ENCODE data around the gene CNPPD1.

Gene CNPPD1

GRCh38 chr2:219133976-219134375, 42.7 kb downstream of the CNPPD1 start:
- Histone ChIP-seq H3K4me1 (ENCODE audit: control insufficient read depth, low read depth, low read length) (no peaks in the 10 kb centered on the region), H3K27ac (ENCODE audit: low read length) (no peak overlapping the region), H3K9me3 (ENCODE audit: control insufficient read depth, low read depth, low read length) (no peaks in the 10 kb centered on the region), H3K36me3 (ENCODE audit: control insufficient read depth, low read depth, low read length) (no peaks in the 10 kb centered on the region), H3K4me3 (ENCODE audit: low read length) (no peak overlapping the region), H3K27me3 (ENCODE audit: control insufficient read depth, insufficient read depth, low read length) (no peaks in the 10 kb centered on the region), H3K9ac (ENCODE audit: low read length) (no peak overlapping the region)

GRCh38 chr2:219131744-219132143, 45.0 kb downstream of the CNPPD1 start:
- Histone ChIP-seq H3K4me1 (ENCODE audit: control insufficient read depth, low read depth, low read length) (no peaks in the 10 kb centered on the region), H3K9me3 (ENCODE audit: control insufficient read depth, low read depth, low read length) (no peaks in the 10 kb centered on the region), H3K9ac (ENCODE audit: low read length) (no peak overlapping the region), H3K27ac (ENCODE audit: low read length) (no peak overlapping the region), H3K27me3 (ENCODE audit: control insufficient read depth, insufficient read depth, low read length) (no peaks in the 10 kb centered on the region), H3K36me3 (ENCODE audit: control insufficient read depth, low read depth, low read length) (no peaks in the 10 kb centered on the region), H3K4me3 (ENCODE audit: low read length) (no peak overlapping the region)

- no peaks in the 10 kb centered on the region for H3K9me3 ChIP-seq (ENCODE audit: control insufficient read depth, low read depth, low read length)
- H3K4me3 ChIP-seq (ENCODE audit: low read length) = no peak overlapping the region
- H3K4me1 ChIP-seq (ENCODE audit: control insufficient read depth, low read depth, low read length) = no peaks in the 10 kb centered on the region
- no peaks in the 10 kb centered on the region for H3K36me3 ChIP-seq (ENCODE audit: control insufficient read depth, low read depth, low read length)
- H3K27me3 ChIP-seq (ENCODE audit: control insufficient read depth, insufficient read depth, low read length) = no peaks in the 10 kb centered on the region
- H3K9ac ChIP-seq (ENCODE audit: low read length) = no peak overlapping the region
- no peak overlapping the region for H3K27ac ChIP-seq (ENCODE audit: low read length)
These were observed 45.4 kb downstream of the CNPPD1 start for GRCh38 chr2:219131327-219131726.

- no peaks in the 10 kb centered on the region for H3K4me1 ChIP-seq (ENCODE audit: control insufficient read depth, low read depth, low read length)
- H3K27me3 ChIP-seq (ENCODE audit: control insufficient read depth, insufficient read depth, low read length) = no peaks in the 10 kb centered on the region
- H3K36me3 ChIP-seq (ENCODE audit: control insufficient read depth, low read depth, low read length) = no peaks in the 10 kb centered on the region
- no peak overlapping the region for H3K4me3 ChIP-seq (ENCODE audit: low read length)
- H3K9ac ChIP-seq (ENCODE audit: low read length) = no peak overlapping the region
- no peaks in the 10 kb centered on the region for H3K9me3 ChIP-seq (ENCODE audit: control insufficient read depth, low read depth, low read length)
- no peak overlapping the region for H3K27ac ChIP-seq (ENCODE audit: low read length)
These were observed 47.1 kb downstream of the CNPPD1 start for GRCh38 chr2:219129589-219129988.

- Histone ChIP-seq H3K4me1 (ENCODE audit: control insufficient read depth, low read depth, low read length) (no peaks in the 10 kb centered on the region), H3K27me3 (ENCODE audit: control insufficient read depth, insufficient read depth, low read length) (no peaks in the 10 kb centered on the region), H3K36me3 (ENCODE audit: control insufficient read depth, low read depth, low read length) (no peaks in the 10 kb centered on the region), H3K4me3 (ENCODE audit: low read length) (no peak overlapping the region), H3K27ac (ENCODE audit: low read length) (no peak overlapping the region), H3K9me3 (ENCODE audit: control insufficient read depth, low read depth, low read length) (no peaks in the 10 kb centered on the region), H3K9ac (ENCODE audit: low read length) (no peak overlapping the region)
These were observed 48.3 kb downstream of the CNPPD1 start for GRCh38 chr2:219128396-219128795.

GRCh38 chr2:219127037-219127635, 49.6 kb downstream of the CNPPD1 start:
- Histone ChIP-seq H3K9ac (ENCODE audit: low read length) (no peak overlapping the region), H3K4me3 (ENCODE audit: low read length) (no peak overlapping the region), H3K27ac (ENCODE audit: low read length) (no peak overlapping the region), H3K36me3 (ENCODE audit: control insufficient read depth, low read depth, low read length) (no peaks in the 10 kb centered on the region), H3K9me3 (ENCODE audit: control insufficient read depth, low read depth, low read length) (no peaks in the 10 kb centered on the region), H3K27me3 (ENCODE audit: control insufficient read depth, insufficient read depth, low read length) (no peaks in the 10 kb centered on the region), H3K4me1 (ENCODE audit: control insufficient read depth, low read depth, low read length) (no peaks in the 10 kb centered on the region)

- H3K27ac ChIP-seq (ENCODE audit: low read length) = no peak overlapping the region
- H3K4me3 ChIP-seq (ENCODE audit: low read length) = no peak overlapping the region
- H3K4me1 ChIP-seq (ENCODE audit: control insufficient read depth, low read depth, low read length) = no peaks in the 10 kb centered on the region
- H3K27me3 ChIP-seq (ENCODE audit: control insufficient read depth, insufficient read depth, low read length) = no peaks in the 10 kb centered on the region
- H3K9ac ChIP-seq (ENCODE audit: low read length) = no peak overlapping the region
- H3K9me3 ChIP-seq (ENCODE audit: control insufficient read depth, low read depth, low read length) = no peaks in the 10 kb centered on the region
- no peaks in the 10 kb centered on the region for H3K36me3 ChIP-seq (ENCODE audit: control insufficient read depth, low read depth, low read length)
These were observed 50.2 kb downstream of the CNPPD1 start for GRCh38 chr2:219126555-219126954.

- Histone ChIP-seq H3K4me3 (ENCODE audit: low read length) (no peak overlapping the region), H3K4me1 (ENCODE audit: control insufficient read depth, low read depth, low read length) (no peaks in the 10 kb centered on the region), H3K9me3 (ENCODE audit: control insufficient read depth, low read depth, low read length) (no peaks in the 10 kb centered on the region), H3K9ac (ENCODE audit: low read length) (no peak overlapping the region), H3K27ac (ENCODE audit: low read length) (no peak overlapping the region), H3K36me3 (ENCODE audit: control insufficient read depth, low read depth, low read length) (no peaks in the 10 kb centered on the region), H3K27me3 (ENCODE audit: control insufficient read depth, insufficient read depth, low read length) (no peaks in the 10 kb centered on the region)
These were observed 50.8 kb downstream of the CNPPD1 start for GRCh38 chr2:219125886-219126270.

GRCh38 chr2:219125225-219125885, 51.4 kb downstream of the CNPPD1 start:
- no peak overlapping the region for H3K9ac ChIP-seq (ENCODE audit: low read length)
- H3K9me3 ChIP-seq (ENCODE audit: control insufficient read depth, low read depth, low read length) = no peaks in the 10 kb centered on the region

GRCh38 chr2:219124381-219125110, 52.2 kb downstream of the CNPPD1 start:
- no peak overlapping the region for H3K9ac ChIP-seq (ENCODE audit: low read length)
- H3K27me3 ChIP-seq (ENCODE audit: control insufficient read depth, insufficient read depth, low read length) = no peaks in the 10 kb centered on the region
- H3K36me3 ChIP-seq (ENCODE audit: control insufficient read depth, low read depth, low read length) = no peaks in the 10 kb centered on the region
- no peaks in the 10 kb centered on the region for H3K9me3 ChIP-seq (ENCODE audit: control insufficient read depth, low read depth, low read length)
- H3K27ac ChIP-seq (ENCODE audit: low read length) = no peak overlapping the region
- no peak overlapping the region for H3K4me3 ChIP-seq (ENCODE audit: low read length)
- no peaks in the 10 kb centered on the region for H3K4me1 ChIP-seq (ENCODE audit: control insufficient read depth, low read depth, low read length)

More at GRCh38 chr2:219125225-219125885, 51.4 kb downstream of the CNPPD1 start:
- Histone ChIP-seq H3K4me3 (ENCODE audit: low read length) (no peak overlapping the region), H3K27ac (ENCODE audit: low read length) (no peak overlapping the region), H3K27me3 (ENCODE audit: control insufficient read depth, insufficient read depth, low read length) (no peaks in the 10 kb centered on the region), H3K36me3 (ENCODE audit: control insufficient read depth, low read depth, low read length) (no peaks in the 10 kb centered on the region), H3K4me1 (ENCODE audit: control insufficient read depth, low read depth, low read length) (no peaks in the 10 kb centered on the region)

- Histone ChIP-seq H3K9ac (ENCODE audit: low read length) (no peak overlapping the region), H3K27me3 (ENCODE audit: control insufficient read depth, insufficient read depth, low read length) (no peaks in the 10 kb centered on the region), H3K27ac (ENCODE audit: low read length) (no peak overlapping the region), H3K4me3 (ENCODE audit: low read length) (no peak overlapping the region), H3K36me3 (ENCODE audit: control insufficient read depth, low read depth, low read length) (no peaks in the 10 kb centered on the region), H3K9me3 (ENCODE audit: control insufficient read depth, low read depth, low read length) (no peaks in the 10 kb centered on the region), H3K4me1 (ENCODE audit: control insufficient read depth, low read depth, low read length) (no peaks in the 10 kb centered on the region)
These were observed 53.2 kb downstream of the CNPPD1 start for GRCh38 chr2:219123356-219124135.
